Esophagus mucosa (tissue), 1 donor: ENCODE data around the gene HCLS1. TPM values are rescaled to one million over a fixed set of nuclear protein-coding genes. Genes with fewer than 3 reads are reported as not detected.
"Not testable (repeated sequence)": the region's sequence is repeated elsewhere in the genome, so short reads cannot be mapped to it uniquely, and the experiment has no call there.

Experiments used
- ATAC-seq: fragments of 200-7000 bp; cut with Tn5 transposase; one replicate; pipeline ENCODE4 v1.9.1; 2020
- total RNA-seq: library from RNA; stranded (reverse); gene quantifications from one replicate; pipeline ENCODE4 v1.2.4, GENCODE V29; 2023
- donor health status: DM: yes; HTN: yes; CAD: no.

The HCLS1 gene
- total RNA-seq, 1 donor from 2014 or later, result 5.1 TPM

DNA sequence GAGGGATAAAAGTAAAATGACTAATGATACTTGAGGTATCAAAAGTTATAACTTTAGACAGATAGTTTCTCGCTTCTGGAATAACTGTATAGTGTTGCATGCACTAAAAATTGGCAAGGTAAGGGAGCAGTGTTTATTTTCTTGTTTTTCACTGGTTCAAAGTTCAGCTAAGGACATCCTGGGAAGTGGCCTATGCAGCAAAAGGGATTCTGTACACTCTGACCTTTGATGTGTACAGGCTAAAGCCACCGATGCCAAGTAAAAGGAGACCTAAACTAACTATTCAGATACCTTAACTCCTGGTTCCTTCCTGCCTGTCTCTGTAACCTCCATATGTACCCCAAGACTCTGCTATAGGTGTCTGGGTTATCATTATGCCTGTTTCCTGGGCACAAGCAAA is 65.9 kb downstream of the HCLS1 start:
- ATAC-seq, result no peak

DNA sequence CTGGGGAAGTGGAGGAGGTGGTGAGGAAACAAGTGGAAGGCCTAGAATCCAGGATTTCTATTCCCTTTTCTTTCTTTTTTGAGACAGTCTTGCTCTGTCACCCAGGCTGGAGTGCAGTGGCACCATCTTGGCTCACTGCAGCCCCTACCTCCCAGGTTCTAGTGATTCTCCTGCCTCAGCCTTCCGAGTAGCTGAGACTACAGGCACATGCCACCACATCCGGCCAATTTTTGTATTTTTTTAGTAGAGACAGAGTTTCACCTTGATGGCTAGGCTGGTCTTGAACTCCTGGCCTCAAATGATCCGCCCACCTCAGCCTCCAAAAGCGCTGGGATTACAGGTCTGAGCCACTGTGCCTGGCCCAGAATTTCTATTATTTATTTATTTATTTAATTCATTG is 66.9 kb downstream of the HCLS1 start:
- not testable (repeated sequence) for ATAC-seq

- no peak for ATAC-seq
Measured at GRCh38 chr3:121592856-121593702, 67.6 kb downstream of the HCLS1 start, which contains the start of gene FBXO40. TSS of gene FBXO40 (plus strand) at chr3:121593379. CDS start at chr3:121620576, 27,197 bp downstream.

- ATAC-seq, result no peak
Measured at GRCh38 chr3:121584418-121584817, 76.3 kb downstream of the HCLS1 start.

GRCh38 chr3:121581691-121582090 is 79.0 kb downstream of the HCLS1 start:
- no peak for ATAC-seq

Other genes starting within 250 kb of the HCLS1 start
- 4.7 TPM for gene POLQ, start 114.9 kb downstream of the HCLS1 start, total RNA-seq
- not detected for gene ARGFX, start 93.0 kb downstream of the HCLS1 start, total RNA-seq
- gene FBXO40, start 67.5 kb downstream of the HCLS1 start, total RNA-seq, result not detected
- gene GOLGB1, start 88.8 kb upstream of the HCLS1 start, total RNA-seq, result 35.7 TPM
- 9.0 TPM for gene IQCB1, start 174.2 kb upstream of the HCLS1 start, total RNA-seq
- gene EAF2, start 174.3 kb upstream of the HCLS1 start, total RNA-seq, result 3.3 TPM
- 3.8 TPM for gene SLC15A2, start 233.5 kb upstream of the HCLS1 start, total RNA-seq